HS-5 (cell line): ENCODE data around the gene THAP12.

Experiments
- DNase-seq: peaks from one replicate; pipeline ENCODE4 v3.0.0-alpha.2; 2012; ENCODE audit warnings: low read depth

The THAP12 gene

GRCh38 chr11:76303399-76303798, 77.5 kb downstream of the THAP12 start:
- DNase-seq, result no peak

- no peak for DNase-seq
These were observed 77.9 kb downstream of the THAP12 start for GRCh38 chr11:76302996-76303395.
